WERI-Rb-1 (cell line): ENCODE measurements around the gene BRD7.

Experiments used
- DNase-seq: peaks from one replicate; pipeline ENCODE4 v3.0.0-alpha.2; 2020
- H3K27ac ChIP-seq: fragments of 250-450 bp; sonication (Bioruptor Pico); 2 replicates; pipeline ENCODE4 v1.5.1; 2020; ENCODE audit warnings: mild to moderate bottlenecking, moderate library complexity
- H3K27me3 ChIP-seq: fragments of 250-450 bp; sonication (Bioruptor Pico); 2 replicates; pipeline ENCODE4 v1.5.1; 2021; ENCODE audit warnings: mild to moderate bottlenecking, low read depth, moderate library complexity; ENCODE audit not compliant: insufficient read depth, severe bottlenecking
- H3K36me3 ChIP-seq: fragments of 250-450 bp; sonication (Bioruptor Pico); 2 replicates; pipeline ENCODE4 v1.5.1; 2020; ENCODE audit warnings: mild to moderate bottlenecking, moderate library complexity
- H3K4me3 ChIP-seq: 2 replicates; pipeline ENCODE4 v1.5.1; 2011; ENCODE audit warnings: low read depth, mild to moderate bottlenecking, control low read depth, low read length
- H3K9me3 ChIP-seq: fragments of 250-450 bp; sonication (Bioruptor Pico); 2 replicates; pipeline ENCODE4 v1.5.1; 2021; ENCODE audit warnings: mild to moderate bottlenecking, moderate library complexity; ENCODE audit not compliant: severe bottlenecking
- TF ChIP-seq, protein P1 (sequence below): IDR thresholded peaks from 2 replicates; pipeline ENCODE4 v1.5.1; 2011; ENCODE audit warnings: low read depth, mild to moderate bottlenecking, control low read depth, inconsistent platforms, low read length

The BRD7 gene

DNA sequence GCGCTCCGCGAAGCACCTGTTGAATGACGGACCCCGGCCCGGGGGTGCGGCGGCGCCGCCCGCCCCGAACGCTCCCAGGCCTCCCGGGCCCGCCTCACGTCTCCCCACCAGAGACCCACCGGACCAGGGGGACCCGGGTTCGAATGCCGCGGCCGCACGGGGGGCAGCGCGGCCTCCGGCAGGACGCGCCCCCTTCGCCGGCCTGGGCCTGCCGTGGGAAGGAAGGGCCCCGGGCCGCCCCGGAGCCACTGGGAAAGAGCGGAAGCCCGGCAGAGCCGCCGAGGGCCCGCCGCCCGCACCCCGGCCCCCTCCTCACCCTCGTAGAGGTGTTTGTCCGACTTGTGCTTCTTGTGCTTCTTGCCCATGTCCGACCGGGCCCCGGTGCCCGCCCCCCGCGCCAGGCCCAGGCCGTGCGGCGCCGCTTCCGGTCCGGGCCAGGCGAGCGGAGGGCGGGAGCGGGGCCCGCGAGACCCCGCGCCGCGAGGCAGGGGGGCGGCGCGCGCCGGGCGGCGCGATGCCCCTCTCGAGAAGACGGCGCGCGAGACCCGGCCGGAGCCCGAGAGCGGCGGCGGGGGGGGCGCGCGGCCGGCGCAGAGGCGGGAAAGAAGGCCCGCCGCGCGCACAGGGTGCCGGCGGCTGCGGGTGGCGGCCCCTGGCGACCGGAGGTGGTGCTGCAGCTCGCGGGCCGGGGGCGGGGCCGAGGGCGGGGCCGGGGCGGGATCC, at the start of gene BRD7:
Gene BRD7, minus strand, starts transcription at position 579 of the 723 bp plus-strand sequence. Its CDS starts 214 bp downstream, at position 365.
- no peaks in the 10 kb centered on the region for H3K27me3 ChIP-seq
- peak; percentile 40 for DNase-seq
- H3K27ac ChIP-seq: peak within 1 kb of the TSS; percentile 77
- peaks cover 49% of the 10 kb centered on the region for H3K36me3 ChIP-seq
- H3K4me3 ChIP-seq: peak within 1 kb of the TSS; percentile 47
- no peaks in the 10 kb centered on the region for H3K9me3 ChIP-seq
- TF ChIP-seq, protein P1, sequence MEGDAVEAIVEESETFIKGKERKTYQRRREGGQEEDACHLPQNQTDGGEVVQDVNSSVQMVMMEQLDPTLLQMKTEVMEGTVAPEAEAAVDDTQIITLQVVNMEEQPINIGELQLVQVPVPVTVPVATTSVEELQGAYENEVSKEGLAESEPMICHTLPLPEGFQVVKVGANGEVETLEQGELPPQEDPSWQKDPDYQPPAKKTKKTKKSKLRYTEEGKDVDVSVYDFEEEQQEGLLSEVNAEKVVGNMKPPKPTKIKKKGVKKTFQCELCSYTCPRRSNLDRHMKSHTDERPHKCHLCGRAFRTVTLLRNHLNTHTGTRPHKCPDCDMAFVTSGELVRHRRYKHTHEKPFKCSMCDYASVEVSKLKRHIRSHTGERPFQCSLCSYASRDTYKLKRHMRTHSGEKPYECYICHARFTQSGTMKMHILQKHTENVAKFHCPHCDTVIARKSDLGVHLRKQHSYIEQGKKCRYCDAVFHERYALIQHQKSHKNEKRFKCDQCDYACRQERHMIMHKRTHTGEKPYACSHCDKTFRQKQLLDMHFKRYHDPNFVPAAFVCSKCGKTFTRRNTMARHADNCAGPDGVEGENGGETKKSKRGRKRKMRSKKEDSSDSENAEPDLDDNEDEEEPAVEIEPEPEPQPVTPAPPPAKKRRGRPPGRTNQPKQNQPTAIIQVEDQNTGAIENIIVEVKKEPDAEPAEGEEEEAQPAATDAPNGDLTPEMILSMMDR: peak; percentile 58

DNA sequence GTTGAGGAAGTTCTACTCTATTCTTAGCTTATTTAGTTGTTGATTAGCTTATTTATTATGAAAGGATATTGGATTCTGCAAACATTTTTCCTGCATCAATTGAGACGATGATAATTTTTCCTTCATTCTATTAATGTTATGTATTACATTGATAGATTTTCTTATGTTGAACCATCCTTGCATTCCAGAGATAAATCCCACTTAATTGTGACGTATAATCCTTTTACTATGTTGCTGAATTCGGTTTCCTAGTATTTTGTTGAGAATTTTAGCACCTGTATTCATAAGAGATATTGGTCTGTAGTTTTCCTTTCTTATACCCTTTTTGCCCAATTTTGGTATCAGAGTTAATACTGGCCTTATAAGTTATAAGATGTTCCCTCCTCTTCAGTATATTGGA, 47.6 kb upstream of the BRD7 start:
- Histone ChIP-seq H3K27me3 (no peaks in the 10 kb centered on the region), H3K27ac (no peak overlapping the region), H3K4me3 (no peak overlapping the region), H3K36me3 (no peaks in the 10 kb centered on the region), H3K9me3 (peaks cover 6% of the 10 kb centered on the region)
- TF ChIP-seq, protein P1: no peak
- no peak for DNase-seq

DNA sequence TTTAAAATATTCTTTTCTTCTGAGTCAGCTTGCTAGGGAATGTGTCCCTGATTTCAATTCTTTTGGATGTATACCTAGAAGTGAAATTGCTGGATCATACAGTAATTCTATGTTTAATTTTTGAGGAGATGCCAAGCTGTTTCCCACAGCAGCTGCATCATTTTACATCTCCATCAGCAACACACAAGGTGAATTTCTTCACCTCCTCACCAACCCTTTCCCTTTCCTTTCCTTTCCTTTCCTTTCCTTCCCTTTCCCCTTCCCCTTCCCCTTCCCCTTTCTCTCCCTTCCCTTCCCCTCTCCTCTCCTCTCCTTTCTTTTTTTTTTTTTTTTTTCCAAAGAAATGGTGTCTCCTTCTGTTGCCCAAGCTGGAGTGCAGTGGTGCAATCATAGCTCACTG, 45.4 kb upstream of the BRD7 start:
- peaks cover 6% of the 10 kb centered on the region for H3K9me3 ChIP-seq
- DNase-seq: no peak
- H3K27me3 ChIP-seq: no peaks in the 10 kb centered on the region
- no peaks in the 10 kb centered on the region for H3K36me3 ChIP-seq
- no peak overlapping the region for H3K4me3 ChIP-seq
- H3K27ac ChIP-seq: no peak overlapping the region
- TF ChIP-seq, protein P1: no peak

DNA sequence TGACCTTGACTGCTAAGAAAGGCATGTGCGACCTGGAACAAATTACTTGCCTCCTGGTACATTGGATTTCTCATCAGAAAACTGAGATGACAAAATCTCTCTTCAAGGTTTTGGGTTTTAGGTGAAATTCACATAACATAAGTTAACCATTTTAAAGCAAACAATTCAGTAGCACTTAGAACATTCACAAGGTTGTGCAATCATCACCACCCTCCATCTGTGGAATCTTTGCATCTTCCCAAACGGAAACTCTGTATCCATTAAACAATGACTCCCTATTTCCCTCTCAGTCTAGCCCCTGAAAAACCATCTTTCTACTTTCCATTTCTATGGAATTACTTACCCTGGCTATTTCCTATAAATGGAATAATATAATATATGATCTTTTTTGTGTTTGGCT, 42.2 kb upstream of the BRD7 start:
- TF ChIP-seq, protein P1: no peak
- Histone ChIP-seq H3K9me3 (no peaks in the 10 kb centered on the region), H3K4me3 (no peak overlapping the region), H3K27ac (no peak overlapping the region), H3K27me3 (no peaks in the 10 kb centered on the region), H3K36me3 (no peaks in the 10 kb centered on the region)
- DNase-seq: no peak

DNA sequence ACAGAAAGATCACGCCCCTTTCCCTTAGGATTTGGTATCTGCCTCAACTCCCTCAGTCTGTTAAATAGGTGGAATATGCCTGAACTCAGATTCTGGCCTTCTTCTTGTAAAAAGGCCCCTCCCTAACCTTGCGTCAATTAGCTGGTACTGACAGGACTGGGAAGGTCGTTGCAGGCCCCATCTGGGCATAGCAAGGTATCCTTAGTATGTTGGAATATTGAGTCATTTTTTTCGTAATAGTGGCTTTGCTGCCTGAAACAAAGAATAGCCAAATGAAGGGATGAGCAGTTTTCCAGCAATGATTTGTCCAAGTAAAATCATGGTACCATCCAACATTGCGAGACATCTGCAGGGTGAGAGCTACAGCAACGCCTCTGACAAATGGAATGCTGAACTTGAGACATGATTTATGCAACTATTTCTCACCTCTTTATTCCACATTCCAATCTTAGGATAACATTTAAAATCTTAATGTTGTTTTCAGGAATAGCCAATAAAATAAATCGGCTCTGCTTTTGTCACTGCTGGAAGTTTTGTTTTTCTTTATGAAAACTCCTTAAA, 39.3 kb upstream of the BRD7 start:
- Histone ChIP-seq H3K9me3 (no peaks in the 10 kb centered on the region), H3K27me3 (no peaks in the 10 kb centered on the region), H3K36me3 (no peaks in the 10 kb centered on the region), H3K4me3 (no peak overlapping the region), H3K27ac (no peak overlapping the region)
- no peak for DNase-seq
- TF ChIP-seq, protein P1: no peak
